Neuron (in vitro differentiated cells): ENCODE measurements around the gene ENG.

Experiments
- H2AFZ ChIP-seq: one replicate; pipeline ENCODE4 v1.6.1; 2013; ENCODE audit warnings: low read depth, mild to moderate bottlenecking, inconsistent platforms, low read length, moderate library complexity
- H3K27me3 ChIP-seq: one replicate; pipeline ENCODE4 v1.6.1; 2013; ENCODE audit warnings: low read length; ENCODE audit not compliant: insufficient read depth
- H3K36me3 ChIP-seq: one replicate; pipeline ENCODE4 v1.6.1; 2013; ENCODE audit warnings: low read length; ENCODE audit not compliant: insufficient read depth
- H3K4me1 ChIP-seq: one replicate; pipeline ENCODE4 v1.6.1; 2013; ENCODE audit warnings: low read length; ENCODE audit not compliant: insufficient read depth
- H3K4me3 ChIP-seq: 2 replicates; pipeline ENCODE4 v1.5.1; 2013; ENCODE audit warnings: mild to moderate bottlenecking, low read length, moderate library complexity
- H3K9me3 ChIP-seq: one replicate; pipeline ENCODE4 v1.6.1; 2013; ENCODE audit warnings: low read length

ENG gene

DNA sequence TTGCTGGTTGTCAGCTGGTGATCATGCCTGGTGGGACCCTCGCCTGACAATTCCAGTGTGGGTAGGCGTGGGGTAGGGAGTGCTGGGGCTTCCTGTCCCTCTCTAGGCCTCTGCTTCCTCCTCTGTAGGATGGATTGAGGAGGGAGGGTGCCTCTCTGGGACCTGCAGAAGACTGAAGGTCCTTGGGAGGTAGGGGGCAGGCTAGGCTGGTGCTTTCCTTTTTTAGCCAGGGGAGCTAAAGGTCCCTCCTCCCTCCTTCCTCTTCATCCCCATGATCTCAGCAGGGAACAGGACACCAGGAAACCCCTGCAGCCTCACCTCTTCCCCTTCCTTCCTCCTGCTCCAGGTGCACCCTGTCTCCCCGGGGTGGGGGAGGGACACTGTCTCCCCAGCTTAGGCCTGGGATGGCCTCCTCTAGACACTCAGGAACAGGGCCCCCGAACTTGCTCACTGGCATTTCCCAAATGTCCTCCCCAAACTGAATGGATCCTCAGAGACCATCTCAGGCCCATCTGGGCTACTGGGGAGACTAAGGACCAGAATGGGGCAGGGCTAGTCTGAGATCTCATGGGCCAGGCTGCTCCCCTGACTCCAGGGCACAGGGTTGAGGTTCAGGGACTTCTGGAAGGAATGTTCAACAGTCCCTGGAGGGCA lies 84.4 kb downstream of the ENG start:
- Histone ChIP-seq H3K36me3 (no peaks in the 10 kb centered on the region), H3K4me3 (no peak overlapping the region), H3K4me1 (peaks cover 25% of the 10 kb centered on the region), H2AFZ (no peak overlapping the region), H3K9me3 (no peaks in the 10 kb centered on the region), H3K27me3 (peaks cover 5% of the 10 kb centered on the region)

DNA sequence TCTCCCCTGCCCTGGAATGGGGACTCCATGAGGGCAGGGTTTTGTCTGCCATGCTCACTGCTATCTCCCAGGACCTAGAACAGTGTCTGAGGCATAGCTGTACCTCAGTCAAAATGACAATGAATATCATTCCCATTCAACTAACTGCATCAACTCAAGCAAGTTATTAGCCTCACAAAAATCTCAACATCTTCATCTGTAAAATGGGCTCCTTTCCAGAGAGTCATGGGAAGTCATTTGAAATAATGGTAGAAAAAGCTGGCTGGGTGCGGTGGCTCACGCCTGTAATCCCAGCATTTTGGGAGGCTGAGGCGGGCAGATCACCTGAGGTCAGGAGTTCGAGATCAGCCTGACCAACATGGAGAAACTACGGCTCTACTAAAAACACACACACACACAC lies 85.4 kb downstream of the ENG start:
- peaks cover 25% of the 10 kb centered on the region for H3K4me1 ChIP-seq
- no peaks in the 10 kb centered on the region for H3K9me3 ChIP-seq
- peaks cover 5% of the 10 kb centered on the region for H3K27me3 ChIP-seq
- no peak overlapping the region for H3K4me3 ChIP-seq
- no peak overlapping the region for H2AFZ ChIP-seq
- H3K36me3 ChIP-seq, result no peaks in the 10 kb centered on the region

DNA sequence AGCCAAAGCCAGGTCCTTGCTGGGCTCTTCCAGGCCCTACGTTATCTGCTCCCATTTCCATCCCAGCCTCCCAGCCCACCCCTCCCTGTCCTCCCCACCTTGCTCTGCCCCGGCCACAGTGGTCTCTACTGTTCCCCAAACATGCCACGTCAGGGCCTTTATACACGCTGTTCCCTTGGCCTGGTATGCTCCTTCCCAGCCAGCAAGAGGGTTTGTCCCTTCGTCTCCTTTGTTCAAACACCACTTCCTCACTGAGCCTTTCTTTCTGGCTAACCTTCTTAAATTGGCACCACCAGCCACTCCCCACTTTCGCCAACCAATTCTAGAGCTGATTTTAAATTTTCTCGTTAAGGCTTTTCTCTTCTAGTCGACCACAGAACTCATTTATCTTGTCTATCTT lies 85.8 kb downstream of the ENG start:
- H3K36me3 ChIP-seq, result no peaks in the 10 kb centered on the region
- H3K4me3 ChIP-seq, result no peak overlapping the region
- peaks cover 25% of the 10 kb centered on the region for H3K4me1 ChIP-seq
- no peak overlapping the region for H2AFZ ChIP-seq
- peaks cover 5% of the 10 kb centered on the region for H3K27me3 ChIP-seq
- no peaks in the 10 kb centered on the region for H3K9me3 ChIP-seq

DNA sequence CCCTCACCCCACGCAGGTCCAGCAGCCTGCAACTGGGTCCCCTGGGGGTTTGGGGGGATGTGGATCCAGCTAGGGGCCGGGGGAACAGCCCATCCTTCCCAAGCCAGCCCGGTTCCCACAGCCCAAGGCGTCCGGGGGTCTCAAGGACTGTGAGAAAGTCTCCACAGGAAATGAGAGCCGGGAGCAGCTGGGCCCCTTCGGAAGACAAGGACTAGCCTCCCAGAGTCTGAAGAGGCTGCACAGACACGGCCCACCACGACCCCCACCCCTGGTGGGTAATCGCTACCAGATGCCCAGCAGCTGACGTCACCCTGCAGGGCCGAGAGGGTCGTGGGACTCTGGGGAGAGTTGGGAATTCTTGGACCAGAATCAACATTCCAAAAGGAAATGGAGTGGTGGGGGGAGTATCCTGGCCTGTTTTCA lies 86.5 kb downstream of the ENG start:
- no peaks in the 10 kb centered on the region for H3K36me3 ChIP-seq

DNA sequence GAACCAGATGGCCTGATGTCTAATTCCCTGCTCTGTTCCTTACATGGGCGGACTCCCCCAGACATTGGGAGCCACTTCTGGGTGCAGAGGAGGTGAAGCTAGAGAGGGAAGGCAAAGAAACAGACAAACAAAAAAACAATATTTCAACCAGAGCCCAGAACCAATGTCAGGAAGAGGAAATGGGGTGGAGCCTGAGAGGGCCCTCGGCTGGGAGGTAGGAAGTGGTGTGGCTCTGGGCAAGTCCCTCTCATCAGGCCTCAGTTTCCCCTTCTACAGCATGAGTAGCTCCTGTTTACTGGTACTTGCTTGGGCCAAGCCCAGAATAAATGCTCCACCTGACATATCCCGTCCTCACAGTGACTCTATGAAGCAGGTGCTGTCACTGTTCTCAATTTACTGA lies 87.0 kb downstream of the ENG start:
- Histone ChIP-seq H3K36me3 (no peaks in the 10 kb centered on the region), H3K9me3 (no peaks in the 10 kb centered on the region), H3K4me1 (peaks cover 25% of the 10 kb centered on the region), H3K27me3 (peaks cover 12% of the 10 kb centered on the region), H3K4me3 (no peak overlapping the region), H2AFZ (no peak overlapping the region)

More for the DNA sequence above, 86.5 kb downstream of the ENG start:
- Histone ChIP-seq H3K27me3 (peaks cover 7% of the 10 kb centered on the region), H3K9me3 (no peaks in the 10 kb centered on the region), H3K4me3 (no peak overlapping the region), H2AFZ (peak overlapping the region; percentile 5), H3K4me1 (peaks cover 25% of the 10 kb centered on the region)

DNA sequence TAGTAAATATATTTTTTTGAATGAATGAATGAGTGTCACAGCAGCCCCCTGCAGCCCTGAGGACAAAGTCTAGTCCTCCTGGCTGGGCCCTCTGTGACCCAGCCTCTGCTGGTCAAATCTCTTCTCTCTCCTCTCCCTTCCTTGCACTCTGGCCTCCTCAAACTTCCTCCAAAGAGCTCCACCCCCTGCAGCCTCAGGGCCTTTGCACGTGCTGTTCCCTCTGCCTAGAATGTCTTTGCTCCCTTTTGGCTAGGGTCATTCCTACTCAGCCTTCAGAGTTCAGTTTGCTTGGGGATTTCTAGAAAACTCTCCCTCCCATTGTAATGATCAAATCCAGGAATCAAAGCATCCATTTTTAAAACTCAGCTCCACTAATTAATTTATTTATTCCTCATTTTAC lies 89.0 kb downstream of the ENG start:
- peaks cover 18% of the 10 kb centered on the region for H3K4me1 ChIP-seq

More for the DNA sequence above, 89.0 kb downstream of the ENG start:
- peaks cover 25% of the 10 kb centered on the region for H3K27me3 ChIP-seq
- H2AFZ ChIP-seq, result no peak overlapping the region
- no peak overlapping the region for H3K4me3 ChIP-seq
- no peaks in the 10 kb centered on the region for H3K36me3 ChIP-seq
- H3K9me3 ChIP-seq, result no peaks in the 10 kb centered on the region
